IgD-negative memory B cell (primary cell): ENCODE measurements around the gene CCL27. TPM values are rescaled to one million over a fixed set of nuclear protein-coding genes. Genes with fewer than 3 reads are reported as not detected.

Experiments
- polyA plus RNA-seq: library from polyadenylated mRNA; unstranded; fragments of 300-500 nt; fragmentation: Illumina TruSeq; gene quantifications from one replicate; pipeline ENCODE4 v1.2.3, GENCODE V29; 2021

The CCL27 gene
- polyA plus RNA-seq, 1 donor from 2014 or later = not detected

Other genes starting within 250 kb of the CCL27 start
- gene FAM219A, start 204.1 kb downstream of the CCL27 start, polyA plus RNA-seq = 1.1 TPM
- gene DNAI1, start 203.9 kb downstream of the CCL27 start, polyA plus RNA-seq = not detected
- not detected for gene ENHO, start 139.7 kb downstream of the CCL27 start, polyA plus RNA-seq
- gene CNTFR, start 72.9 kb downstream of the CCL27 start, polyA plus RNA-seq = not detected
- gene RPP25L, start 50.6 kb downstream of the CCL27 start, polyA plus RNA-seq = 48.4 TPM
- gene DCTN3, start 42.2 kb downstream of the CCL27 start, polyA plus RNA-seq = 113 TPM
- not detected for gene ARID3C, start 33.6 kb downstream of the CCL27 start, polyA plus RNA-seq
- 63.1 TPM for gene SIGMAR1, start 24.9 kb downstream of the CCL27 start, polyA plus RNA-seq
- gene GALT, start 16.0 kb downstream of the CCL27 start, polyA plus RNA-seq = 37.2 TPM
- gene IL11RA, start 10.5 kb downstream of the CCL27 start, polyA plus RNA-seq = 4.7 TPM
- not detected for gene CCL19, start 28.6 kb upstream of the CCL27 start, polyA plus RNA-seq
- gene CCL21, start 47.5 kb upstream of the CCL27 start, polyA plus RNA-seq = not detected